Smooth muscle cell (in vitro differentiated cells): Measurements from ENCODE around the gene PALLD. TPM values are rescaled to one million over a fixed set of nuclear protein-coding genes. Genes with fewer than 3 reads are reported as not detected.

Experiments used
- DNase-seq: peaks from one replicate; lab custom pipeline; 2025; ENCODE audit not compliant: unreplicated experiment; lab: John Stamatoyannopoulos, UW
- H2AFZ ChIP-seq: fragments of 200-600 bp; sonication (generic); 2 replicates; pipeline ENCODE4 v1.6.0; 2016; ENCODE audit warnings: antibody characterized with exemption, low read depth, mild to moderate bottlenecking
- H3F3A ChIP-seq: fragments of 200-600 bp; sonication (generic); 2 replicates; pipeline ENCODE4 v1.6.0; 2017; ENCODE audit warnings: antibody characterized with exemption, low read depth
- H3K27ac ChIP-seq: fragments of 200-600 bp; sonication (generic); 2 replicates; pipeline ENCODE4 v1.5.1; 2016; ENCODE audit warnings: low read depth, mild to moderate bottlenecking
- H3K27me3 ChIP-seq: fragments of 200-600 bp; sonication (generic); 2 replicates; pipeline ENCODE4 v1.6.1; 2016; ENCODE audit warnings: low read depth, mild to moderate bottlenecking
- H3K36me3 ChIP-seq: fragments of 200-600 bp; sonication (generic); 2 replicates; pipeline ENCODE4 v1.5.1; 2016; ENCODE audit warnings: low read depth
- H3K4me1 ChIP-seq: fragments of 200-600 bp; sonication (generic); 2 replicates; pipeline ENCODE4 v1.5.1; 2016; ENCODE audit warnings: low read depth
- H3K4me2 ChIP-seq: fragments of 200-600 bp; sonication (generic); 2 replicates; pipeline ENCODE4 v1.6.0; 2016; ENCODE audit warnings: mild to moderate bottlenecking
- H3K4me3 ChIP-seq: fragments of 200-600 bp; sonication (generic); 2 replicates; pipeline ENCODE4 v1.5.1; 2016; ENCODE audit warnings: mild to moderate bottlenecking
- H3K79me2 ChIP-seq: fragments of 200-600 bp; sonication (generic); 2 replicates; pipeline ENCODE4 v1.6.0; 2016; ENCODE audit warnings: low read depth, mild to moderate bottlenecking
- H3K9ac ChIP-seq: fragments of 200-600 bp; sonication (generic); 2 replicates; pipeline ENCODE4 v1.6.0; 2016; ENCODE audit warnings: low read depth
- H3K9me3 ChIP-seq: fragments of 200-600 bp; sonication (generic); replicated peaks from 2 replicates; pipeline ENCODE4 v1.5.1; 2016; ENCODE audit warnings: low read depth
- H4K20me1 ChIP-seq: fragments of 200-600 bp; sonication (generic); 2 replicates; pipeline ENCODE4 v1.6.0; 2016; ENCODE audit warnings: low read depth
- WGBS: methylation state at CpG from one replicate; pipeline ENCODE4 v1.1.7; 2016; ENCODE audit warnings: low lambda C conversion rate; 5-methylcytosine and 5-hydroxymethylcytosine counted together
- polyA plus RNA-seq: library from polyadenylated mRNA; unstranded; fragments of >200 nt; fragmentation: Nextera tagmentation; extraction: Ambion mirVana; gene quantifications from 2 replicates; pipeline ENCODE4 v1.2.1, GENCODE V29; 2016
- total RNA-seq: library from RNA; depleted of rRNA; stranded (reverse); fragments of >200 nt; gene quantifications from 2 replicates; pipeline ENCODE4 v1.2.3, GENCODE V29; 2014
- TF ChIP-seq, protein P1 (sequence below): fragments of 200-600 bp; sonication (generic); IDR thresholded peaks from 2 replicates; pipeline ENCODE4 v1.5.1; 2017; ENCODE audit warnings: borderline replicate concordance, mild to moderate bottlenecking, antibody characterized with exemption; ENCODE audit not compliant: insufficient read depth, poor library complexity, severe bottlenecking

Gene PALLD
- total and polyA plus RNA-seq, 2 experiments from 2014 or later: 354 to 415 TPM

DNA sequence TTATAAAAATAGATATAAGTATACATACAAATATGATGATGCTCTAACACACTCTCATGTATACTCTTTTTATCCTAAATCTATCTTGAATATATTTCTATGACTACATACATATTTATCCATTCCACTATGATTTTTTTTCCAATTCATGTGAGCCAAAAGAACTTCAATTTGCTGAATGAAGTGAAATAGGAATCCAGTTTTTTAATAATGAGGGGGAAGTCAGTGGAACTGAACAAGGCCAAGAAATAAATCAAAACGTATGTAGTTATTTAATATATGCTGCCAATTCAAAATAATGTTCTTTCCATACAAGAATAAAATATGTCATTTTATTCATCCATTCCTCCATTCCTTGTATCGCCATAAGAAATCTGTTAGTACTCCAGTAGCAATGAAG, 6.1 kb upstream of the PALLD start:
- WGBS: 93% methylated on average over 2 of the region's 2 CpGs
- no peak overlapping the region for H3K9ac ChIP-seq
- H2AFZ ChIP-seq: no peak overlapping the region
- no peak for DNase-seq
- H3K4me3 ChIP-seq: no peak overlapping the region
- no peaks in the 10 kb centered on the region for H3F3A ChIP-seq
- H3K36me3 ChIP-seq: no peaks in the 10 kb centered on the region
- H3K27me3 ChIP-seq: no peaks in the 10 kb centered on the region
- TF ChIP-seq, protein P1, sequence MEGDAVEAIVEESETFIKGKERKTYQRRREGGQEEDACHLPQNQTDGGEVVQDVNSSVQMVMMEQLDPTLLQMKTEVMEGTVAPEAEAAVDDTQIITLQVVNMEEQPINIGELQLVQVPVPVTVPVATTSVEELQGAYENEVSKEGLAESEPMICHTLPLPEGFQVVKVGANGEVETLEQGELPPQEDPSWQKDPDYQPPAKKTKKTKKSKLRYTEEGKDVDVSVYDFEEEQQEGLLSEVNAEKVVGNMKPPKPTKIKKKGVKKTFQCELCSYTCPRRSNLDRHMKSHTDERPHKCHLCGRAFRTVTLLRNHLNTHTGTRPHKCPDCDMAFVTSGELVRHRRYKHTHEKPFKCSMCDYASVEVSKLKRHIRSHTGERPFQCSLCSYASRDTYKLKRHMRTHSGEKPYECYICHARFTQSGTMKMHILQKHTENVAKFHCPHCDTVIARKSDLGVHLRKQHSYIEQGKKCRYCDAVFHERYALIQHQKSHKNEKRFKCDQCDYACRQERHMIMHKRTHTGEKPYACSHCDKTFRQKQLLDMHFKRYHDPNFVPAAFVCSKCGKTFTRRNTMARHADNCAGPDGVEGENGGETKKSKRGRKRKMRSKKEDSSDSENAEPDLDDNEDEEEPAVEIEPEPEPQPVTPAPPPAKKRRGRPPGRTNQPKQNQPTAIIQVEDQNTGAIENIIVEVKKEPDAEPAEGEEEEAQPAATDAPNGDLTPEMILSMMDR: no peak
- H3K4me2 ChIP-seq: no peak overlapping the region
- no peaks in the 10 kb centered on the region for H3K4me1 ChIP-seq
- no peak overlapping the region for H3K27ac ChIP-seq
- no peaks in the 10 kb centered on the region for H3K79me2 ChIP-seq
- no peaks in the 10 kb centered on the region for H4K20me1 ChIP-seq
- H3K9me3 ChIP-seq: no peaks in the 10 kb centered on the region

GRCh38 chr4:168491563-168491962, 5.3 kb upstream of the PALLD start:
- H3K27ac ChIP-seq: no peak overlapping the region
- H4K20me1 ChIP-seq: no peaks in the 10 kb centered on the region
- H3K9me3 ChIP-seq: no peaks in the 10 kb centered on the region
- H2AFZ ChIP-seq: no peak overlapping the region
- no peaks in the 10 kb centered on the region for H3K27me3 ChIP-seq
- WGBS: 99% methylated on average over 2 of the region's 2 CpGs
- H3K4me1 ChIP-seq: peaks cover under 1% of the 10 kb centered on the region
- DNase-seq: no peak
- H3K4me2 ChIP-seq: no peak overlapping the region
- H3K36me3 ChIP-seq: no peaks in the 10 kb centered on the region
- TF ChIP-seq, protein P1: no peak
- H3K79me2 ChIP-seq: no peaks in the 10 kb centered on the region
- H3K4me3 ChIP-seq: no peak overlapping the region
- no peaks in the 10 kb centered on the region for H3F3A ChIP-seq
- no peak overlapping the region for H3K9ac ChIP-seq

GRCh38 chr4:168498251-168498650, 1.4 kb downstream of the PALLD start:
- H4K20me1 ChIP-seq: no peaks in the 10 kb centered on the region
- no peaks in the 10 kb centered on the region for H3K79me2 ChIP-seq
- no peak overlapping the region for H2AFZ ChIP-seq
- H3K4me3 ChIP-seq: no peak overlapping the region
- H3K9me3 ChIP-seq: no peaks in the 10 kb centered on the region
- no peak for DNase-seq
- peaks cover 11% of the 10 kb centered on the region for H3K4me1 ChIP-seq
- H3K4me2 ChIP-seq: peak overlapping the region; percentile 22
- no peaks in the 10 kb centered on the region for H3F3A ChIP-seq
- H3K27me3 ChIP-seq: no peaks in the 10 kb centered on the region
- no peak overlapping the region for H3K9ac ChIP-seq
- no peaks in the 10 kb centered on the region for H3K36me3 ChIP-seq
- TF ChIP-seq, protein P1: no peak
- H3K27ac ChIP-seq: no peak overlapping the region

DNA sequence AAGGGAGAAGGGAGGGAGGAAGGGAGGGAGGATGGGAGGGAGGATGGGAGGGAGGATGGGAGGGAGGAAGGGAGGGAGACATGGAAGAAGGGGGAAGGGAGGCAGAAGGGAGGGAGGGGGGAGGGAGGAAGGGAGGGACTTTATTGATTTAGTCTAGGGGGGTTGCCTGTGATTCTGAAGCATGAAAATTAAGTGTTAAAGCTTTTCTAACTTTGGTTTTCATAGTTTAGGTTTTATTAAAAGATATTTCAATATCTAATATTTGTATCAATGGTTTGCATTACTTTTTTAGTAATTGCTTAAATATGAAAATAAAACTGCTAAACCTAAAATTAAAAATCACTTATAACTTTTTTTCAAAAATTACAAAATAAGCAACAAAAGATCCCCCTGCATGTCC, 2.4 kb downstream of the PALLD start:
- no peak overlapping the region for H3K27ac ChIP-seq
- no peak overlapping the region for H3K4me2 ChIP-seq
- H3K4me1 ChIP-seq: peaks cover 11% of the 10 kb centered on the region
- no peaks in the 10 kb centered on the region for H3F3A ChIP-seq
- no peaks in the 10 kb centered on the region for H3K27me3 ChIP-seq
- H3K4me3 ChIP-seq: no peak overlapping the region
- H3K9ac ChIP-seq: no peak overlapping the region
- H3K36me3 ChIP-seq: no peaks in the 10 kb centered on the region
- TF ChIP-seq, protein P1: no peak
- no peaks in the 10 kb centered on the region for H3K9me3 ChIP-seq
- DNase-seq: no peak
- H2AFZ ChIP-seq: no peak overlapping the region
- no peaks in the 10 kb centered on the region for H4K20me1 ChIP-seq
- no peaks in the 10 kb centered on the region for H3K79me2 ChIP-seq
